SJCRH30 (cell line): ENCODE results near the gene SDCBP2. TPM values are rescaled to one million over a fixed set of nuclear protein-coding genes. Genes with fewer than 3 reads are reported as not detected.

ENCODE experiments used
- DNase-seq, 2 experiments: peaks; one replicate each; pipeline ENCODE4 v3.0.0-alpha.2; 2015 to 2020
- H3K27ac ChIP-seq: fragments of 250-450 bp; sonication (Bioruptor Pico); 2 replicates; pipeline ENCODE4 v1.5.1; 2020; ENCODE audit warnings: mild to moderate bottlenecking, moderate library complexity
- H3K27me3 ChIP-seq: fragments of 250-450 bp; sonication (Bioruptor Pico); 2 replicates; pipeline ENCODE4 v1.5.1; 2020; ENCODE audit warnings: mild to moderate bottlenecking, moderate library complexity
- H3K36me3 ChIP-seq: fragments of 250-450 bp; sonication (Bioruptor Pico); 2 replicates; pipeline ENCODE4 v1.5.1; 2020; ENCODE audit warnings: mild to moderate bottlenecking, moderate library complexity
- H3K4me1 ChIP-seq: fragments of 250-450 bp; sonication (Bioruptor Pico); 2 replicates; pipeline ENCODE4 v1.5.1; 2020; ENCODE audit warnings: mild to moderate bottlenecking, moderate library complexity
- H3K4me3 ChIP-seq: fragments of 250-450 bp; sonication (Bioruptor Pico); 2 replicates; pipeline ENCODE4 v1.5.1; 2020; ENCODE audit warnings: mild to moderate bottlenecking, moderate library complexity
- H3K9me3 ChIP-seq: fragments of 250-450 bp; sonication (Bioruptor Pico); replicated peaks from 2 replicates; pipeline ENCODE4 v1.5.1; 2020; ENCODE audit warnings: mild to moderate bottlenecking, moderate library complexity
- total RNA-seq: library from RNA; depleted of rRNA; stranded (reverse); fragments of >200 nt; shearing (Covaris generic); gene quantifications from 2 replicates; pipeline ENCODE4 v1.2.3, GENCODE V29; 2014

The SDCBP2 gene
- total RNA-seq, 1 experiment from 2014 or later: 0.71 TPM

DNA sequence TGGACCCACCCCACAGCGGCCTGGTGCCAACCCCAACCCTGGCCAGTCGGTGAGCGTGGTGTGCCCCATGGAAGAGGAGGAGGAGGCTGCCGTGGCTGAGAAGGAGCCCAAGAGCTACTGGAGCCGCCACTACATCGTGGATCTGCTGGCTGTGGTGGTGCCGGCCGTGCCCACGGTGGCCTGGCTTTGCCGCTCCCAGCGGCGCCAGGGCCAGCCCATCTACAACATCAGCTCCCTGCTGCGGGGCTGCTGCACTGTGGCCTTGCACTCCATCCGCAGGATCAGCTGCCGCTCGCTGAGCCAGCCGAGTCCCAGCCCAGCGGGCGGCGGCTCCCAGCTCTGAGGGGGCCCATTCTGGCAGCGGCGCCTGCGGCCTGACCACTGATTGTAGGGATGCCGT is 23.2 kb downstream of the SDCBP2 start:
- DNase-seq: no peak

GRCh38 chr20:1304710-1305515 is 24.0 kb downstream of the SDCBP2 start:
- H3K4me1 ChIP-seq: peaks cover 4% of the 10 kb centered on the region; the same call in 1 of the 2 replicates
- no peaks in the 10 kb centered on the region for H3K27me3 ChIP-seq
- H3K36me3 ChIP-seq: no peaks in the 10 kb centered on the region
- H3K9me3 ChIP-seq: no peaks in the 10 kb centered on the region
- no peak overlapping the region for H3K27ac ChIP-seq
- no peak overlapping the region for H3K4me3 ChIP-seq
- no peak for DNase-seq

More for the DNA sequence above, 23.2 kb downstream of the SDCBP2 start:
- no peak overlapping the region for H3K27ac ChIP-seq
- H3K27me3 ChIP-seq: no peaks in the 10 kb centered on the region
- no peaks in the 10 kb centered on the region for H3K36me3 ChIP-seq
- H3K9me3 ChIP-seq: no peaks in the 10 kb centered on the region
- no peak overlapping the region for H3K4me3 ChIP-seq
- H3K4me1 ChIP-seq: peaks cover 2% of the 10 kb centered on the region; the same call in 1 of the 2 replicates

DNA sequence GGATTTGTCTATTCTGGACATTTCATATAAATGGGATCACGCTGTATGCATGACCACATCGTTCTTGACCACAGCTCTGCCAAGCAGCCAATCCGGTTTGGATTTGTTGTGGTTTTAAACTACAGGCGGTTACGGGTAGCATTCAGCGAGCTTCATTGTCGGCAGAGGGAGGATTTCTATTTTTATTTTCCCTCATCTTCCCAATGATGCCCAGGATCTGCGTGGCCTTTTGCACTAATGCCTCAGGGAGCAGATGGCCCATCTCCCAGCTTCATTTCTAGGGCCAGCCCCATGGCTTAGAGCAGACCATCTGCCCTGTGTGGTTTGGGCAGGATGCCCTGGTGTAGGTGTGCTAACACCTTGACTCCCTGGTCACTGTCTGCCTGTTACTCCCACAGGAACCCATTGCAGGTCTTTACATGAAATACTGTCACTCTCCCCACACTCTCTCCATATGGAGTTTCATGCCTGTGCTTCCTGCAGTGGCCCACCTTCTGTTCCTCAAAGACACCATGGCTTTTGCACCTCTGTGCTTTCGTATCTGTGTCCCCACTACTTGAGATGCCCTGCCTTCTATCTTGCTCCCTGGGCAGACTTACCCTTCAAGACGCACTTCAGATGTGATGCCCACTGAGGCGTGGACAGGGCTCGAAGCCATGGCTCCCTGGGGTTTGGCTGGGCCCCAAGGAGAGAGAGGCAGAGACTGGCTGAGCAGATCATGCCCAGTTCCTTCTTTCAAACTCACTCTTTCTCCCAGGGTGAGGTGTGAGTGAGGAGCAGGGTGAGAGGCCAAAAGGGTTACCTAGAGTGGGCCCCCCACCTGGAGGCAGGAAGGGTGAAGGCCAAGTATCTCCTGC is 26.0 kb downstream of the SDCBP2 start:
- Histone ChIP-seq H3K9me3 (no peaks in the 10 kb centered on the region), H3K27ac (no peak overlapping the region), H3K4me3 (no peak overlapping the region), H3K4me1 (peaks cover 4% of the 10 kb centered on the region; the same call in 1 of the 2 replicates), H3K36me3 (no peaks in the 10 kb centered on the region), H3K27me3 (no peaks in the 10 kb centered on the region)
- peak; percentile 54 to 66 for DNase-seq

- Histone ChIP-seq H3K27me3 (no peaks in the 10 kb centered on the region), H3K27ac (no peak overlapping the region), H3K4me3 (no peak overlapping the region), H3K9me3 (no peaks in the 10 kb centered on the region), H3K4me1 (peaks cover 4% of the 10 kb centered on the region; the same call in 1 of the 2 replicates), H3K36me3 (no peaks in the 10 kb centered on the region)
- no peak for DNase-seq
Measured at GRCh38 chr20:1301031-1301529, 27.9 kb downstream of the SDCBP2 start.

DNA sequence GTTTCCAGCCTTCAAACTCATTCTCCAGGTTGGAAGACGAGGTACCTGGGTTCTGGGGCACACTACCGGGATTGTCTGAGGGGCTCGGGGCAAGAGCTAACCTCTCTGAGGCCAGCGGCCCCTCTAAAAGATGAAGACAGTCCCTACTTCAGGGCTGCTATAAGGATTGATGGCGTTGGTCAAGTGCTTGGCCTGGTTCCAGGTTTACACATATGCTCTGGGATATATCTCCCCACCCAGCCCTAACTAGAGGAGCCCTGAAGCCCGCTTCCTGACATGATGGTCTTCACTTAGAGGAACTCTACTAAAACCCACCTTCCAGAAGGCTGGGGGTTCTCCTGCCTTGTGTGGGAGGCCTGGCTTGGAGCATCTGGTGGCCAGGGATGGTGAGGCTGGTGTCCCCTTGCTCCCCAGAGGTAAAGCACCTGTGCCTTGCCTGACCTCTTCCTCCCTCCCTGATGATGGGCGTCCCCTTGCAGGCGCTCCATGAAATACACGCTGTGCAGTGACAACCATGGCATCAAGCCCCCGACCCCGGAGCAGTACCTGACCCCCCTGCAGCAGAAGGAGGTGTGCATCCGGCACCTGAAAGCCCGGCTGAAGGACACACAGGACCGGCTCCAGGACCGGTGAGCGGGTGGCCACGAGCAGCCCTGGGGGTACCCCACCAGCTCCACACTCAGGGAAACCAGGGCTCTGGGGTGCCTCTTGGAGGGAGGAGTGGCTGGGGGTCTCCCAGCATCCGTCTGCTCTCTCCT is 28.7 kb downstream of the SDCBP2 start:
- H3K27me3 ChIP-seq: no peaks in the 10 kb centered on the region
- no peaks in the 10 kb centered on the region for H3K36me3 ChIP-seq
- peaks cover 4% of the 10 kb centered on the region; the same call in 1 of the 2 replicates for H3K4me1 ChIP-seq
- H3K4me3 ChIP-seq: no peak overlapping the region
- H3K9me3 ChIP-seq: no peaks in the 10 kb centered on the region
- no peak overlapping the region for H3K27ac ChIP-seq
- no peak for DNase-seq

DNA sequence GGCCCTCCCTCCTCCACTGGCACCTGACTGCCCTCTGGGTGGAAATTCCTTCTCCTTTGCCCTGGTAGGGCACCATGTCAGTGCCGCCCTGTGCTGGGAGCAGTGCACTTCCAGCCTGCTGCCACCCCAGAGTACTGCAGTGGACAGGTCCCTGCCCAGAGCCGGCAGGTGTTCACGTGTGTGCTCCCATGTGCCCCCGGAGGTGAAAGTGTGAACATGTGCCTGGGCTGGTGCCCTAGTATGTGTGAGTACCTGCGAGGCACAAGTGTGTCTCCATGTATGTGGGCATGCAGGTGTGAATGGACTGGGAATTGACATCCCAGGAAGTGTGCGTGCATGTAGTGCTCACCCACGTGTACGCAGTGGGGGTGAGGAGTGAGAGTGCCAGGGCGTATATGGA is 29.4 kb downstream of the SDCBP2 start:
- DNase-seq: no peak
- peaks cover 4% of the 10 kb centered on the region; the same call in 1 of the 2 replicates for H3K4me1 ChIP-seq
- H3K27me3 ChIP-seq: no peaks in the 10 kb centered on the region
- H3K36me3 ChIP-seq: no peaks in the 10 kb centered on the region
- no peaks in the 10 kb centered on the region for H3K9me3 ChIP-seq
- no peak overlapping the region for H3K27ac ChIP-seq
- H3K4me3 ChIP-seq: no peak overlapping the region

- H3K36me3 ChIP-seq: no peaks in the 10 kb centered on the region
- H3K4me3 ChIP-seq: no peak overlapping the region
- peaks cover 4% of the 10 kb centered on the region; the same call in 1 of the 2 replicates for H3K4me1 ChIP-seq
- DNase-seq: no peak
- H3K27me3 ChIP-seq: no peaks in the 10 kb centered on the region
- H3K9me3 ChIP-seq: no peaks in the 10 kb centered on the region
- H3K27ac ChIP-seq: no peak overlapping the region
Measured at GRCh38 chr20:1298888-1299511, 29.9 kb downstream of the SDCBP2 start.

DNA sequence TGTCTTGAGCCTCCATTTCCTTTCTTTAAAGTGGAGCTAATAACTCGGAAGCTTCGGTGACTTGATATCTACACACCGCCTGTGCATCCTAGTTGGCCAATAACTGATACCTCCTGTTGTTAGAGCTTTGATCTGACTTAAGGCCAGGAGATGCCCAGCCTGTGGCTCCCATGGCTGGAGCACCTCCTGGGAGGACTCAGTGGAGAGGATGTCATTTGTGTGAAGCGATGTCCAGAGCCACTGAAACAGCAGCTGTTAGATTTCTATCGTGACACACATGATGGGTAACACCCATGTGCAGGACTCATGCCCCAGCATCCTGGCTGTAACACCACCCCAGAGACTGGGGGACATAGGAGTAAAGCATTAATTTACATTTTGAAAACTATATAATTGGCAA is 30.8 kb downstream of the SDCBP2 start:
- Histone ChIP-seq H3K36me3 (no peaks in the 10 kb centered on the region), H3K27me3 (no peaks in the 10 kb centered on the region), H3K4me1 (peaks cover 4% of the 10 kb centered on the region; the same call in 1 of the 2 replicates), H3K27ac (no peak overlapping the region), H3K4me3 (no peak overlapping the region), H3K9me3 (no peaks in the 10 kb centered on the region)
- no peak for DNase-seq

DNA sequence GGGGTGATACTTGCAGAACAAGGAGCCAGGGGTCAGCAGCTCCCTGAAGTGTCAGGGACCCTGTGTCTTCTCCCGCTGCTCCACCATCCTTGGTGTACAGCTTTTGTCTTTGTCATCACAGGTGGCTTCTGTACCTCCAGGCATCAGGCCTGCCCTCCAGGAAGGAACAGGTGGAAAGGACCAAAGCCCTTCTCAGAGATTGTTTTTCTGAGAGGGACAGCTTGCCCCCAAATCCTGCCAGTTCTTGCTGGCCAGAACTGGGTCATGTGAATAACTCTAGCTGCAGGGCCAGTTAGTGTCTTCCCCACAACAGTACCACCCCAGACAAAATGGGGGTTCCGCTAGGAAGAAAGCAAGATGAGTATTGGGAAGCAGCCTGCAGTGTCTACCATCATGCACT is 31.5 kb downstream of the SDCBP2 start:
- H3K36me3 ChIP-seq: no peaks in the 10 kb centered on the region
- H3K27ac ChIP-seq: no peak overlapping the region
- H3K4me3 ChIP-seq: no peak overlapping the region
- H3K4me1 ChIP-seq: peaks cover 10% of the 10 kb centered on the region
- no peaks in the 10 kb centered on the region for H3K9me3 ChIP-seq
- no peaks in the 10 kb centered on the region for H3K27me3 ChIP-seq
- no peak for DNase-seq

GRCh38 chr20:1296922-1297321 is 32.0 kb downstream of the SDCBP2 start:
- H3K4me3 ChIP-seq: no peak overlapping the region
- H3K4me1 ChIP-seq: peaks cover 15% of the 10 kb centered on the region
- no peaks in the 10 kb centered on the region for H3K27me3 ChIP-seq
- H3K36me3 ChIP-seq: no peaks in the 10 kb centered on the region
- DNase-seq: no peak
- no peak overlapping the region for H3K27ac ChIP-seq
- no peaks in the 10 kb centered on the region for H3K9me3 ChIP-seq

GRCh38 chr20:1296117-1296610 is 32.8 kb downstream of the SDCBP2 start:
- no peak overlapping the region for H3K27ac ChIP-seq
- no peaks in the 10 kb centered on the region for H3K27me3 ChIP-seq
- no peak for DNase-seq
- peaks cover 23% of the 10 kb centered on the region for H3K4me1 ChIP-seq
- H3K36me3 ChIP-seq: no peaks in the 10 kb centered on the region
- no peaks in the 10 kb centered on the region for H3K9me3 ChIP-seq
- no peak overlapping the region for H3K4me3 ChIP-seq

GRCh38 chr20:1295276-1295930 is 33.5 kb downstream of the SDCBP2 start:
- DNase-seq: no peak
- no peak overlapping the region for H3K4me3 ChIP-seq
- H3K9me3 ChIP-seq: no peaks in the 10 kb centered on the region
- H3K27me3 ChIP-seq: no peaks in the 10 kb centered on the region
- peaks cover 26% of the 10 kb centered on the region for H3K4me1 ChIP-seq
- H3K27ac ChIP-seq: no peak overlapping the region
- no peaks in the 10 kb centered on the region for H3K36me3 ChIP-seq

DNA sequence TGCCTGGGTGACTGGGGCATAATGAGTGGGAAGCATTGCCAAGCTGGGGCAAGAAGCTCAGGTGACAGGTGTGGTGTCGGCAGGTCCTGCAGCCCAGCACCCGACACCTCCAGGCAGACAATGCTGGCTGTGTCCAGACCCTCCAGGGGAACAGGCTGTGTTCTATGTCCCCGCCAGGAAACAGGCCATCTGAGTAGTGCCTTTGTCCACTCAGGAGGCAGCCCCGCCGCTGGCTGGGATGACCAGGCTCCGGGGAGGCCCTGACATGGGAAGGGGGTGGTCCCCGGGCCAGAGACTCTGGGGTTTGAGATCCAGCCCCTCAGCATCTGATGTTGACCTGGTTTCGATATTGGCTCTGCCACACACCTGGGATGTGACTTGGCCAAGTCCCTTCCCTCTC is 34.4 kb downstream of the SDCBP2 start:
- Histone ChIP-seq H3K9me3 (no peaks in the 10 kb centered on the region), H3K27ac (no peak overlapping the region), H3K36me3 (no peaks in the 10 kb centered on the region), H3K4me3 (no peak overlapping the region), H3K27me3 (no peaks in the 10 kb centered on the region), H3K4me1 (peaks cover 29% of the 10 kb centered on the region)
- no peak for DNase-seq
